ENCODE data around the gene RAD51B.

The RAD51B gene

GRCh38 chr14:68234101-68234905, 414.7 kb downstream of the RAD51B start:
- DNase-seq (ENCODE audit: low read depth), result no peak

- DNase-seq (ENCODE audit: low read depth), result no peak
These were observed 415.4 kb downstream of the RAD51B start for GRCh38 chr14:68235011-68235410.

- DNase-seq (ENCODE audit: low read depth), result no peak
These were observed 417.2 kb downstream of the RAD51B start for GRCh38 chr14:68236582-68237458.

GRCh38 chr14:68238551-68238950, 419.0 kb downstream of the RAD51B start:
- no peak for DNase-seq (ENCODE audit: low read depth)

GRCh38 chr14:68238976-68239375, 419.4 kb downstream of the RAD51B start:
- no peak for DNase-seq (ENCODE audit: low read depth)

- DNase-seq (ENCODE audit: low read depth), result no peak
These were observed 420.6 kb downstream of the RAD51B start for GRCh38 chr14:68239988-68240771.

- no peak for DNase-seq (ENCODE audit: low read depth)
These were observed 422.4 kb downstream of the RAD51B start for GRCh38 chr14:68241862-68242487.

- no peak for DNase-seq (ENCODE audit: low read depth)
These were observed 424.0 kb downstream of the RAD51B start for GRCh38 chr14:68243450-68244010.

- DNase-seq (ENCODE audit: low read depth), result no peak
These were observed 424.8 kb downstream of the RAD51B start for GRCh38 chr14:68244262-68244980.

- no peak for DNase-seq (ENCODE audit: low read depth)
These were observed 425.8 kb downstream of the RAD51B start for GRCh38 chr14:68245146-68246073.

GRCh38 chr14:68246074-68246785, 426.7 kb downstream of the RAD51B start:
- no peak for DNase-seq (ENCODE audit: low read depth)

- no peak for DNase-seq (ENCODE audit: low read depth)
These were observed 427.2 kb downstream of the RAD51B start for GRCh38 chr14:68246786-68247105.

- no peak for DNase-seq (ENCODE audit: low read depth)
These were observed 427.7 kb downstream of the RAD51B start for GRCh38 chr14:68247274-68247673.

GRCh38 chr14:68247676-68248268, 428.2 kb downstream of the RAD51B start:
- DNase-seq (ENCODE audit: low read depth), result no peak

GRCh38 chr14:68248481-68249255, 429.1 kb downstream of the RAD51B start:
- DNase-seq (ENCODE audit: low read depth), result no peak

- DNase-seq (ENCODE audit: low read depth), result no peak
These were observed 430.3 kb downstream of the RAD51B start for GRCh38 chr14:68249661-68250451.

Data from HS-5 (cell line).